Cardiac septum (tissue), 1 donor: ENCODE measurements around the gene FAM81A. TPM values are rescaled to one million over a fixed set of nuclear protein-coding genes. Genes with fewer than 3 reads are reported as not detected.
"Not testable (repeated sequence)": the region's sequence is repeated elsewhere in the genome, so short reads cannot be mapped to it uniquely, and the experiment has no call there.

ENCODE experiments used
- DNase-seq: peaks from one replicate; pipeline ENCODE4 v3.0.0-alpha.2; 2020; ENCODE audit warnings: low spot score
- intact Hi-C: fragments of 100-400 bp; cut with DNase I; formaldehyde crosslinking; loops from one replicate; pipeline ENCODE4 v1.14.0; 2022
- total RNA-seq: library from RNA; stranded (reverse); fragmentation: NEBNext Ultra II Directional; extraction: Animal tissue kit (Norgen Biotek cat#: 25700); gene quantifications from one replicate; pipeline ENCODE4 v1.2.1, GENCODE V29; 2021
- donor health status: DM: no; HTN: no; CAD: no.

Gene FAM81A
- total RNA-seq, 1 donor from 2014 or later, result 1.8 TPM

- intact Hi-C loops, result no loop called here
- no peak for DNase-seq
Observed at GRCh38 chr15:59420986-59421618, 16.9 kb upstream of the FAM81A start.

- intact Hi-C loops, result no loop called here
- no peak for DNase-seq
Observed at GRCh38 chr15:59424616-59425015, 13.4 kb upstream of the FAM81A start.

- DNase-seq, intact Hi-C loops: not testable (repeated sequence)
Observed at GRCh38 chr15:59428898-59429297, 9.1 kb upstream of the FAM81A start.

- DNase-seq, result no peak
- intact Hi-C loops, result loop anchor here (10.0 kb wide), 1 partner anchor 188 kb away; no protein-coding TSS in a partner anchor
Observed at GRCh38 chr15:59432389-59432788, 5.6 kb upstream of the FAM81A start.

- no peak for DNase-seq
- intact Hi-C loops, result loop anchor here (10.0 kb wide), 1 partner anchor 190 kb away; no protein-coding TSS in a partner anchor
Observed at GRCh38 chr15:59434481-59434880, 3.5 kb upstream of the FAM81A start.

- intact Hi-C loops, result loop anchor here (1.0 to 10.0 kb wide), 2 partner anchors 64 to 192 kb away; partner anchors contain the start of gene MYO1E
- no peak for DNase-seq
Observed at GRCh38 chr15:59436774-59437141, 1.2 kb upstream of the FAM81A start.

- DNase-seq, result no peak
- intact Hi-C loops, result loop anchor here (1.0 to 10.0 kb wide), 2 partner anchors 65 to 192 kb away; partner anchors contain the start of gene MYO1E
Observed at GRCh38 chr15:59437142-59437816, 707 bp upstream of the FAM81A start.

- no peak for DNase-seq
- intact Hi-C loops, result loop anchor here (10.0 kb wide), 1 partner anchor 194 kb away; no protein-coding TSS in a partner anchor
Observed at GRCh38 chr15:59438625-59439290, 772 bp downstream of the FAM81A start.

GRCh38 chr15:59439576-59439975 is 1.6 kb downstream of the FAM81A start:
- intact Hi-C loops, result loop anchor here (10.0 kb wide), 1 partner anchor 195 kb away; no protein-coding TSS in a partner anchor
- DNase-seq, result no peak

- intact Hi-C loops, result no loop called here
- DNase-seq, result no peak
Observed at GRCh38 chr15:59443341-59444072, 5.5 kb downstream of the FAM81A start.

- intact Hi-C loops, result no loop called here
- no peak for DNase-seq
Observed at GRCh38 chr15:59444081-59444835, 6.3 kb downstream of the FAM81A start.

- intact Hi-C loops, result no loop called here
- DNase-seq, result no peak
Observed at GRCh38 chr15:59444980-59445545, 7.1 kb downstream of the FAM81A start.

- no peak for DNase-seq
- intact Hi-C loops, result no loop called here
Observed at GRCh38 chr15:59446232-59446957, 8.4 kb downstream of the FAM81A start.

- intact Hi-C loops, result no loop called here
Observed at GRCh38 chr15:59447367-59447766, 9.4 kb downstream of the FAM81A start.

GRCh38 chr15:59448871-59449270 is 10.9 kb downstream of the FAM81A start:
- intact Hi-C loops, result no loop called here
- DNase-seq, result no peak

More at GRCh38 chr15:59447367-59447766, 9.4 kb downstream of the FAM81A start:
- no peak for DNase-seq

- intact Hi-C loops, result no loop called here
- DNase-seq, result no peak
Observed at GRCh38 chr15:59453474-59454215, 15.7 kb downstream of the FAM81A start.

GRCh38 chr15:59456114-59456513 is 18.1 kb downstream of the FAM81A start:
- no peak for DNase-seq
- intact Hi-C loops, result no loop called here
